ENCODE results near the gene MYZAP.

GRCh38 chr15:57720867-57721266 lies 129.2 kb downstream of the MYZAP start:
- TF ChIP-seq RAD21 (conservative IDR thresholded peaks at IDR 0.05 in 1 of 2, IDR thresholded peaks at IDR 0.05 in 1 of 2) = no peak
- TF ChIP-seq EP300 (IDR thresholded peaks at IDR 0.05) = no peak
- TF ChIP-seq, protein P1, sequence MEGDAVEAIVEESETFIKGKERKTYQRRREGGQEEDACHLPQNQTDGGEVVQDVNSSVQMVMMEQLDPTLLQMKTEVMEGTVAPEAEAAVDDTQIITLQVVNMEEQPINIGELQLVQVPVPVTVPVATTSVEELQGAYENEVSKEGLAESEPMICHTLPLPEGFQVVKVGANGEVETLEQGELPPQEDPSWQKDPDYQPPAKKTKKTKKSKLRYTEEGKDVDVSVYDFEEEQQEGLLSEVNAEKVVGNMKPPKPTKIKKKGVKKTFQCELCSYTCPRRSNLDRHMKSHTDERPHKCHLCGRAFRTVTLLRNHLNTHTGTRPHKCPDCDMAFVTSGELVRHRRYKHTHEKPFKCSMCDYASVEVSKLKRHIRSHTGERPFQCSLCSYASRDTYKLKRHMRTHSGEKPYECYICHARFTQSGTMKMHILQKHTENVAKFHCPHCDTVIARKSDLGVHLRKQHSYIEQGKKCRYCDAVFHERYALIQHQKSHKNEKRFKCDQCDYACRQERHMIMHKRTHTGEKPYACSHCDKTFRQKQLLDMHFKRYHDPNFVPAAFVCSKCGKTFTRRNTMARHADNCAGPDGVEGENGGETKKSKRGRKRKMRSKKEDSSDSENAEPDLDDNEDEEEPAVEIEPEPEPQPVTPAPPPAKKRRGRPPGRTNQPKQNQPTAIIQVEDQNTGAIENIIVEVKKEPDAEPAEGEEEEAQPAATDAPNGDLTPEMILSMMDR (IDR thresholded peaks at IDR 0.05) = no peak
